K562 (cell line): ENCODE data around the gene C1QTNF5. TPM values are rescaled to one million over a fixed set of nuclear protein-coding genes. Genes with fewer than 3 reads are reported as not detected.

Source experiments
- ESRRA ChIP-seq: fragments of 450-650 bp; IDR thresholded peaks from 2 replicates; pipeline ENCODE4 v1.6.1; 2014; ENCODE audit warnings: low read depth, mild to moderate bottlenecking, moderate library complexity, borderline replicate concordance
- FIP1L1 ChIP-seq: fragments of 200-400 bp; formaldehyde crosslinking; IDR thresholded peaks from 2 replicates; pipeline ENCODE4 v1.6.1; 2018; ENCODE audit warnings: mild to moderate bottlenecking, low read depth, low read length; ENCODE audit not compliant: poor library complexity, severe bottlenecking
- FOXJ2 ChIP-seq: fragments of 200-800 bp; sonication (Bioruptor generic); IDR thresholded peaks from 2 replicates; pipeline ENCODE4 v1.6.1; 2016; ENCODE audit warnings: missing genetic modification characterization, missing compliant biosample characterization
- GMEB1 ChIP-seq: fragments of 250-450 bp; sonication (Bioruptor Pico); IDR thresholded peaks from 2 replicates; pipeline ENCODE4 v1.4.0; 2020; ENCODE audit warnings: mild to moderate bottlenecking
- HOXB6 ChIP-seq: fragments of 250-450 bp; sonication (Bioruptor Pico); IDR thresholded peaks from 2 replicates; pipeline ENCODE4 v1.5.1; 2022; ENCODE audit warnings: mild to moderate bottlenecking, borderline replicate concordance
- IRF9 ChIP-seq: fragments of 450-650 bp; IDR thresholded peaks from 2 replicates; pipeline ENCODE4 v1.6.1; 2016; ENCODE audit warnings: missing biosample characterization, missing genetic modification characterization
- JUNB ChIP-seq: fragments of 450-650 bp; formaldehyde crosslinking; conservative IDR thresholded peaks from 2 replicates; pipeline ENCODE4 v1.4.0; 2020; ENCODE audit warnings: mild to moderate bottlenecking
- KLF13 ChIP-seq: fragments of 450-650 bp; IDR thresholded peaks from 2 replicates; pipeline ENCODE4 v1.6.1; 2016; ENCODE audit warnings: missing genetic modification characterization, low read depth, mild to moderate bottlenecking, missing compliant biosample characterization, moderate library complexity, borderline replicate concordance
- RFX7 ChIP-seq: fragments of 250-450 bp; sonication (Bioruptor Pico); IDR thresholded peaks from 2 replicates; pipeline ENCODE4 v1.5.1; 2021; ENCODE audit warnings: mild to moderate bottlenecking
- SIX5 ChIP-seq, 2 experiments: IDR thresholded peaks; 2 replicates each; pipeline ENCODE4 v1.6.1; 2011; ENCODE audit warnings: low read length in 2 of 2, borderline replicate concordance in 1 of 2, low read depth in 1 of 2, mild to moderate bottlenecking in 1 of 2, moderate library complexity in 1 of 2; ENCODE audit not compliant: insufficient read depth in 1 of 2
- polyA plus RNA-seq, 8 experiments: library from polyadenylated mRNA; depleted of rRNA in 4 of 8; stranded (reverse) in 5 of 8; unstranded in 3 of 8; fragments of >200 nt; fragmentation: Nextera tagmentation in 2 of 8; fragmentation: Illumina TruSeq in 1 of 8; extraction: Ambion mirVana in 2 of 8; extraction: Trizol in 1 of 8; gene quantifications; 2 replicates each; pipeline versions ENCODE4 v1.2.1 to v1.2.3, GENCODE V29; 2011 to 2014; ENCODE audit warnings: inconsistent platforms in 1 of 8, missing spikeins in 1 of 8
- total RNA-seq, 7 experiments: library from RNA; depleted of rRNA in 6 of 7; stranded (reverse); fragments of >200 nt in 6 of 7; fragmentation: Illumina TruSeq in 2 of 7; extraction: Trizol in 2 of 7; gene quantifications; 2 replicates each; pipeline versions ENCODE4 v1.2.1 to v1.2.3, GENCODE V29; 2011 to 2021; ENCODE audit warnings: low replicate concordance in 1 of 7
- TF ChIP-seq, protein P1 (sequence below): fragments of 250-450 bp; sonication (Bioruptor Pico); IDR thresholded peaks from 2 replicates; pipeline ENCODE4 v1.5.0; 2020; ENCODE audit warnings: mild to moderate bottlenecking
- TF ChIP-seq, protein P2 (sequence below): fragments of 250-450 bp; sonication (Bioruptor Pico); IDR thresholded peaks from 2 replicates; pipeline ENCODE4 v1.5.0; 2021; ENCODE audit warnings: mild to moderate bottlenecking, borderline replicate concordance
- TF ChIP-seq, protein P3 (sequence below): sonication (generic); formaldehyde crosslinking; IDR thresholded peaks from 2 replicates; pipeline ENCODE4 v1.8.0; 2022; ENCODE audit warnings: missing genetic modification reagents, mild to moderate bottlenecking, moderate library complexity, borderline replicate concordance
- TF ChIP-seq, protein P4 (sequence below): fragments of 250-450 bp; sonication (Bioruptor Pico); IDR thresholded peaks from 2 replicates; pipeline ENCODE4 v1.5.0; 2020; ENCODE audit warnings: mild to moderate bottlenecking, borderline replicate concordance

Gene C1QTNF5
- total and polyA plus RNA-seq, 9 of the 15 experiments (the other 6 are each of a cell fraction or from before 2014, with no cell fraction given) = 0.07 to 0.76 (median 0.24) TPM; not detected in 1

DNA sequence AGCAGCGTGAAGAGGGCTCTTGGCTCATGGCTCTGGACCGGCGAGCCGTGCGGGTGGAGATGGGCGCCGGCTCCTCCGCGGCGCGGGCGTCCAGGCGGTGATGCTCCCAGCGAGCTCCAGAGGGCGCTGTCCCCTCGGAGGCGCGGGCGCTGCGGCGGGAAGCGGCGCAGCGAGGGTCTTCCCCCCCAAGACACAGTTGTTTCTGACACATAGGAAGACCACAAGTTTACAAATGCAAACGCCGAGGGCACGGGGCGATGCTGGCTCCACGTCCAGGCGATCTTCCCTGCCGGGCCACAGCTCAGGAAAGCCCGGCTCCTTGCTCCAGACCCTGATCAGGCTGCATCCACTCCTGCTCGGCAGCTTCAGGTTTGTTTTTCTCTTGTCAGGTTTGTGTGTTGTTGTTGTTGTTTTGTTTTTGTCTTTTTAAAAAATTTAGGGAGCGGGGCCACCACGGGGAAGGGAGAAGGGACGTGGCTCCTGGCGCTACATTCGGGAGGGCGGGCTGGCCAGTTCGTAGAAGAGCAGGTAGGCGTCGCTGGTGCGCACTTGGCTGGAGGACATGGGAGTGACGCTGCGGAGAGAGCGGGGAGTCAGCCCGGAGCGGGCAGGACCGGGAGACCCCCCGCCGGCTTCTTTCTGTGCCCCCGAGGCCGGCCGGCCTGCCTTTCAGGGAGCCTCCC, 15.8 kb upstream of the C1QTNF5 start (continued):
- TF ChIP-seq, protein P1, sequence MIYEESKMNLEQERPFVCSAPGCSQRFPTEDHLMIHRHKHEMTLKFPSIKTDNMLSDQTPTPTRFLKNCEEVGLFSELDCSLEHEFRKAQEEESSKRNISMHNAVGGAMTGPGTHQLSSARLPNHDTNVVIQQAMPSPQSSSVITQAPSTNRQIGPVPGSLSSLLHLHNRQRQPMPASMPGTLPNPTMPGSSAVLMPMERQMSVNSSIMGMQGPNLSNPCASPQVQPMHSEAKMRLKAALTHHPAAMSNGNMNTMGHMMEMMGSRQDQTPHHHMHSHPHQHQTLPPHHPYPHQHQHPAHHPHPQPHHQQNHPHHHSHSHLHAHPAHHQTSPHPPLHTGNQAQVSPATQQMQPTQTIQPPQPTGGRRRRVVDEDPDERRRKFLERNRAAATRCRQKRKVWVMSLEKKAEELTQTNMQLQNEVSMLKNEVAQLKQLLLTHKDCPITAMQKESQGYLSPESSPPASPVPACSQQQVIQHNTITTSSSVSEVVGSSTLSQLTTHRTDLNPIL (CRISPR knock-in tag) = no peak
- TF ChIP-seq JUNB (CRISPR knock-in tag) = no peak
- TF ChIP-seq RFX7 = no peak
- TF ChIP-seq KLF13 (tag) = no peak
- TF ChIP-seq IRF9 (tag) = no peak
- TF ChIP-seq, protein P2, sequence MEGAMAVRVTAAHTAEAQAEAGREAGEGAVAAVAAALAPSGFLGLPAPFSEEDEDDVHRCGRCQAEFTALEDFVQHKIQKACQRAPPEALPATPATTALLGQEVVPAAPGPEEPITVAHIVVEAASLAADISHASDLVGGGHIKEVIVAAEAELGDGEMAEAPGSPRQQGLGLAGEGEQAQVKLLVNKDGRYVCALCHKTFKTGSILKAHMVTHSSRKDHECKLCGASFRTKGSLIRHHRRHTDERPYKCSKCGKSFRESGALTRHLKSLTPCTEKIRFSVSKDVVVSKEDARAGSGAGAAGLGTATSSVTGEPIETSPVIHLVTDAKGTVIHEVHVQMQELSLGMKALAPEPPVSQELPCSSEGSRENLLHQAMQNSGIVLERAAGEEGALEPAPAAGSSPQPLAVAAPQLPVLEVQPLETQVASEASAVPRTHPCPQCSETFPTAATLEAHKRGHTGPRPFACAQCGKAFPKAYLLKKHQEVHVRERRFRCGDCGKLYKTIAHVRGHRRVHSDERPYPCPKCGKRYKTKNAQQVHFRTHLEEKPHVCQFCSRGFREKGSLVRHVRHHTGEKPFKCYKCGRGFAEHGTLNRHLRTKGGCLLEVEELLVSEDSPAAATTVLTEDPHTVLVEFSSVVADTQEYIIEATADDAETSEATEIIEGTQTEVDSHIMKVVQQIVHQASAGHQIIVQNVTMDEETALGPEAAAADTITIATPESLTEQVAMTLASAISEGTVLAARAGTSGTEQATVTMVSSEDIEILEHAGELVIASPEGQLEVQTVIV = no peak
- no peak for TF ChIP-seq FOXJ2
- no peak for TF ChIP-seq FIP1L1
- no peak for TF ChIP-seq HOXB6 (CRISPR knock-in tag)
- TF ChIP-seq, protein P3, sequence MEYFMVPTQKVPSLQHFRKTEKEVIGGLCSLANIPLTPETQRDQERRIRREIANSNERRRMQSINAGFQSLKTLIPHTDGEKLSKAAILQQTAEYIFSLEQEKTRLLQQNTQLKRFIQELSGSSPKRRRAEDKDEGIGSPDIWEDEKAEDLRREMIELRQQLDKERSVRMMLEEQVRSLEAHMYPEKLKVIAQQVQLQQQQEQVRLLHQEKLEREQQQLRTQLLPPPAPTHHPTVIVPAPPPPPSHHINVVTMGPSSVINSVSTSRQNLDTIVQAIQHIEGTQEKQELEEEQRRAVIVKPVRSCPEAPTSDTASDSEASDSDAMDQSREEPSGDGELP (CRISPR knock-in tag) = peak; percentile 61
- TF ChIP-seq, protein P4, sequence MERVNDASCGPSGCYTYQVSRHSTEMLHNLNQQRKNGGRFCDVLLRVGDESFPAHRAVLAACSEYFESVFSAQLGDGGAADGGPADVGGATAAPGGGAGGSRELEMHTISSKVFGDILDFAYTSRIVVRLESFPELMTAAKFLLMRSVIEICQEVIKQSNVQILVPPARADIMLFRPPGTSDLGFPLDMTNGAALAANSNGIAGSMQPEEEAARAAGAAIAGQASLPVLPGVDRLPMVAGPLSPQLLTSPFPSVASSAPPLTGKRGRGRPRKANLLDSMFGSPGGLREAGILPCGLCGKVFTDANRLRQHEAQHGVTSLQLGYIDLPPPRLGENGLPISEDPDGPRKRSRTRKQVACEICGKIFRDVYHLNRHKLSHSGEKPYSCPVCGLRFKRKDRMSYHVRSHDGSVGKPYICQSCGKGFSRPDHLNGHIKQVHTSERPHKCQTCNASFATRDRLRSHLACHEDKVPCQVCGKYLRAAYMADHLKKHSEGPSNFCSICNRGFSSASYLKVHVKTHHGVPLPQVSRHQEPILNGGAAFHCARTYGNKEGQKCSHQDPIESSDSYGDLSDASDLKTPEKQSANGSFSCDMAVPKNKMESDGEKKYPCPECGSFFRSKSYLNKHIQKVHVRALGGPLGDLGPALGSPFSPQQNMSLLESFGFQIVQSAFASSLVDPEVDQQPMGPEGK (CRISPR knock-in tag) = no peak
- no peak for TF ChIP-seq GMEB1 (CRISPR knock-in tag)
- TF ChIP-seq SIX5 (IDR thresholded peaks at IDR 0.05; ENCODE audit: borderline replicate concordance in 1 of 2, insufficient read depth in 1 of 2, low read depth in 1 of 2, low read length in 2 of 2) = no peak
- 0 out of 2 replicates have a peak, but pooled peaks have one; percentile 43 for TF ChIP-seq ESRRA
